Measurements from ENCODE around the gene LY9.
"Not testable (repeated sequence)": the region's sequence is repeated elsewhere in the genome, so short reads cannot be mapped to it uniquely, and the experiment has no call there.

DNA sequence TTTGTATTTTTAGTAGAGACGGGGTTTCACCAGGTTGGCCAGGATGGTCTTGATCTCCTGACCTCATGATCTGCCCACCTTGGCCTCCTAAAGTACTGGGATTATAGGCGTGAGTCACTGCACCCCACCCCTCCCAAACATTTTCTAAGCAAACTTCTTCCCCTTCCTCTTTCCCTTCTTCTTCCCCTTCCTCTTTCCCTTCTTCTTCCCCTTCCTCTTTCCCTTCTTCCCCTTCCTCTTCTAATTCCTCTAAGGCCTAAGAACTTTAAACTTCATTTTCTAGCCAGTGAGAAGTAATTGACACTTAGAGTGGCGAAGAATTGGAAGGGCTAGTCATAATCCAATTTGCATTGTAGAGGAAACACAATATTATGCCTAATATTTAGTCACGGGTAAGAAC, 79.6 kb downstream of the LY9 start:
- TF ChIP-seq, protein P1, sequence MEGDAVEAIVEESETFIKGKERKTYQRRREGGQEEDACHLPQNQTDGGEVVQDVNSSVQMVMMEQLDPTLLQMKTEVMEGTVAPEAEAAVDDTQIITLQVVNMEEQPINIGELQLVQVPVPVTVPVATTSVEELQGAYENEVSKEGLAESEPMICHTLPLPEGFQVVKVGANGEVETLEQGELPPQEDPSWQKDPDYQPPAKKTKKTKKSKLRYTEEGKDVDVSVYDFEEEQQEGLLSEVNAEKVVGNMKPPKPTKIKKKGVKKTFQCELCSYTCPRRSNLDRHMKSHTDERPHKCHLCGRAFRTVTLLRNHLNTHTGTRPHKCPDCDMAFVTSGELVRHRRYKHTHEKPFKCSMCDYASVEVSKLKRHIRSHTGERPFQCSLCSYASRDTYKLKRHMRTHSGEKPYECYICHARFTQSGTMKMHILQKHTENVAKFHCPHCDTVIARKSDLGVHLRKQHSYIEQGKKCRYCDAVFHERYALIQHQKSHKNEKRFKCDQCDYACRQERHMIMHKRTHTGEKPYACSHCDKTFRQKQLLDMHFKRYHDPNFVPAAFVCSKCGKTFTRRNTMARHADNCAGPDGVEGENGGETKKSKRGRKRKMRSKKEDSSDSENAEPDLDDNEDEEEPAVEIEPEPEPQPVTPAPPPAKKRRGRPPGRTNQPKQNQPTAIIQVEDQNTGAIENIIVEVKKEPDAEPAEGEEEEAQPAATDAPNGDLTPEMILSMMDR (conservative IDR thresholded peaks at IDR 0.05; ENCODE audit: low read length): not testable (repeated sequence)
- not testable (repeated sequence) for TF ChIP-seq EZH2phosphoT487 (IDR thresholded peaks at IDR 0.05; ENCODE audit: borderline replicate concordance)

All from Loucy (cell line).